Stimulated activated naive CD4-positive, alpha-beta T cell (primary cell): ENCODE results near the gene MCM3AP.

Experiments
- DNase-seq, 6 experiments: peaks; one replicate each; lab custom pipeline; 2025; lab: John Stamatoyannopoulos, UW

MCM3AP gene

DNA sequence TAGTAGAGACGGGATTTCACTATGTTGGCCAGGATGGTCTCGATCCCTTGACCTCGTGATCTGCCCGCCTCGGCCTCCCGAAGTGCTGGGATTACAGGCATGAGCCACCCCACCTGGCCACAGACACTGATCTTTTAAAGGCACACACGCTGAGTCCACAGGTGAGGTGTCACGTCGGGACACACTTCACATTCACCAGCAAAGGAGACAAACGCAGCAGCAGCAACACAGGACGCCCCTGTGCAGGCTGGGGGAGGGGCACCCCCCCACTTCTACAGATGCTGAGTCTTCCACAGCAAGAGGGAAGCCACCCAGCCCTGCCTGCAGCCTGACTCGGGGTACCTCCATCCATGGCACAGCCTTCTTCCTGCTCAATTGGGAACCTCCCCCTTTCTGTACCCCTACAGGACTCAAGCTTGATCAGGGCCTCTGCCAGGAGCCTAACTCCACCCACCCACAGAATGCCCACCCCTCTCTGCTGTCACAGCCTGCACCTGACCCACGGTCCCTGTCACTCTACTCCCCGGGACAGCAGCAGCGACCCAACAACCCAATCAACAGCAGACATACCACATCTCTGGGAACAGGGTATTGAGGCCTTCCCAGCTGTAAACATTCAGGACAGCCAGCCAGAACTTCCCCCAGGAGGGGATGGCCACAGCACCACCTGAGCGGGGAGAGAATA lies 66.4 kb downstream of the MCM3AP start:
- DNase-seq = no peak

DNA sequence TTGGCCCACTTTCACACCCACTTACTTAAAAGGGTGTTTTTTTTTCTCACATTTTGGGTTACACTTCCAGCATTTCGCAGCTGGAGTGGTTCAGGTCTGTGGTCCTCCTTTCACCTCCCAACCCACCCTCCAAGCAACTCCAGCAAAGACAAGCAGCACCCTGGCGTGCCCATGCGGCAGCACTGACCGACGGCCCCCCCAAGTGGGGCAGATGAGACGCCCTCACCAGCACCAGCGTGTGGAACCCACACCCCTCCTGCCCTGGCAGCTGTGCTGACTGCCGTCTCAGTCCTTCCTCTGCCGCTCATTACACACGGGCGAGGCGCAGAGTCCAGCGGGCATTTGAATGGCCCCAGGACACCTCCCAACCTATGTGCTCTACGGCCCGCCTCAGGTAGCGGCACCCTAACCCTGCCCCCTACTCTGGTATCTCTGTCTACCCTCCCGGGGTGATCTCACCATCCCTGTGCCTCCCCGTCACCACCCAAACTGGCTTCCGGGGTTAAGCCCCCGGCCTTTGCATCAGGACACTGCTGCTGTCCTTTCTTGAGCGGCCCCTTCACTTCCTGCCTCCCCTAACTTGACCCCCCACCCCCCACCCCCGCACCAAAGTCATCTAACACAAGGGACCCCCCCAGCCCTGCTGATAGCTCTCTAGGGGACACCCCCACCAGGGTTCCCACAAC lies 67.8 kb downstream of the MCM3AP start:
- no peak for DNase-seq

DNA sequence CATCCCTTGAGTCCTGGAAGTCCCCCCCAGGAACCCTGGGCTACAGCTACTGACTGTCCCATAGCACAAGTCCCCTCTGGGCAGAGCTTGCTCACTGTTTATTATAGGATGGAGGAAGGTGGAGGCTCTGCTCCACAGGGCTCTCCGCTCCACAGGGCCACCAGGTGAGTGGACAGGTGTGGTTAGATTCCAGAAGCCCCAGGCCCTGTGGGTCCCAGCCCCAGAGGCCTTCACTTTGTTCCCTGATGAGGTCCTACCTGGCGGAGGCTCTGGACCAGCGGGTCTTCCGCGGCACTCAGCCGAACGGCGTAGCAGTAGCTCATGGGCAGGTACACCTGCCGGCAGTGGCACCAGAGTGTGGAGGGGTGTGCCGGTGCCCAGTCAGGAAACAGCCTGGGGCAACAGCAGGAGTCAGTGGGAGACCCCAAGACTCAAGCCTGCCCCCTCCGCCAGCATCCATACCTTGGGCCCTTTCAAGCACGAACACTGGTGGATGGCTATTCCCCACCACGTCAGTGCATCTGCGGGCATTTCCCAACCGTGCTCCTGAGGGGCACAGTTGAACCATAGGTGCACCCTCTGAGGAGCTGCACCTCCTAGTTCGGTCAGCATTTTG lies 69.2 kb downstream of the MCM3AP start:
- DNase-seq = no peak

DNA sequence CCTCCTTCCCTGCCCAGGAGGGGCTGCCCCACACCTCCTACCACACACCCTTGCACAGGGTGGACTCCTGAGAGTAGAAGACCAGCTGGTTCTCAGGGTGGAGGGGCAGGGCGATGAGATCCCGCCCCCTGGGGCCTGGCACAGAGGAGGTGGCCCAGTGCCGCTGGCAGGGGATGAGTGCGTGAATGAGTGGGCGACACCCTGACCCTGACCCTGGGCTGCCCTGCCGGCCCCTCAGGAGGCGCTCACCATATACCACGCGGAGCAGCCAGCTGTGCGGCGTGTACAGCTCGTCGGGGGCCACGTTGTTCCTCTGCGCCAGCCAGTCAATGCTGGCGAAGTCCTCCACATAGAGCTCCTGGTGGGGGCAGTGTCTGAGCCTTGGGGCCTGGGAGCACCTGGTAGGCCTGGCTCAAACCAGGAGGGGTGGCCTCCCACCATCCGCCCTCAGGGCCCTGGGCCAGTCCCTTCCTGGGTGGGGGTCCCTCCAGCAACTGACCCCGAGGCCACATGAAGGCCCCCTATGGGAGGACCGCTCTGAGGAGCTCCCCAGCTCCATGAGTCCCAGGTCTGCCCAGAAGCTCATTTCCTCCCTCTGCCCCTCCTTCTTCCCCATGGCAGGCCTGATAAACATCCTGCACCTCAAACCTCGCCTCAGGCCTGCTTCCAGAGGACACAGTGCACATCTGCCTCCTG lies 69.8 kb downstream of the MCM3AP start:
- no peak for DNase-seq

DNA sequence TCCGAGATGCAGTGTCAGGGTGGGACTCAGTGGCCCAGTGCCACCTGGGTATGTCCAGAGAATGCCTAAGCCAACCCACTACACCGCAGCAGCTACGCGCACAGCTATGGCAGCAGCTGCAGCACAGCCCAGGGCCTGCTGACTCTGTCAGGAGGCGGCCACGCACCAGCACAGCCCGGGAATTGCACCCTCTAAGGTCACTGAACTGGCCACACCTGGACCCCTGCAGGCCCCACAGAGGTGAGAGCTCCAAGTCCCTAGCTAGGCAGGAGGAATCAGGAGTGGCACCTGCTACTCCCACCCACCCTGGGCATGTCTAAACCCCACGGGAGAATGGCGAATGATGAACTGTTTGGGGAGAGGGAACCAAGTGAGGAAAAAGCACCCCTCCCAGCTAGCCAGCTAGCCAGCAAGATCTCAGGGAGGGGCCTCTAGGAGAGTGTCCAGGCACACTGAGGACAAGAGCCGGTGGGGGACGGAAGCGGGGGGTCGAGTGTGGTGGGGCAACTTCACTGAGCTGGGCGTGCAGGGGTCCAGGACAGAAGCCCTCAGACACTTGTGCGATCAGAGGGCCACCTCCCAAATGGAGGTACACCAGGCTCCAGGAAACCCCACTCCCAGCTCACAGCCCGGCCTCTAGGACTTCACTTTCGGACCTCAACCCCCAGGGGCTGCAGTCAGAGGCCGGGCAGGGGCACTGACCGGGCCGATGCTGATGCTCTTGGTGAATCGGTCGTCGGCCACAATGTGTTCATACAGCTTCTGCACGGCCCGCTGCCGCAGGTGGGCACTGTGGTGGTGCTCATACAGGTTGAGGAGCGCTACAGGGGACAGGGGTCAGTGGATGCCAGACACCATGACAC lies 70.7 kb downstream of the MCM3AP start:
- DNase-seq = no peak

DNA sequence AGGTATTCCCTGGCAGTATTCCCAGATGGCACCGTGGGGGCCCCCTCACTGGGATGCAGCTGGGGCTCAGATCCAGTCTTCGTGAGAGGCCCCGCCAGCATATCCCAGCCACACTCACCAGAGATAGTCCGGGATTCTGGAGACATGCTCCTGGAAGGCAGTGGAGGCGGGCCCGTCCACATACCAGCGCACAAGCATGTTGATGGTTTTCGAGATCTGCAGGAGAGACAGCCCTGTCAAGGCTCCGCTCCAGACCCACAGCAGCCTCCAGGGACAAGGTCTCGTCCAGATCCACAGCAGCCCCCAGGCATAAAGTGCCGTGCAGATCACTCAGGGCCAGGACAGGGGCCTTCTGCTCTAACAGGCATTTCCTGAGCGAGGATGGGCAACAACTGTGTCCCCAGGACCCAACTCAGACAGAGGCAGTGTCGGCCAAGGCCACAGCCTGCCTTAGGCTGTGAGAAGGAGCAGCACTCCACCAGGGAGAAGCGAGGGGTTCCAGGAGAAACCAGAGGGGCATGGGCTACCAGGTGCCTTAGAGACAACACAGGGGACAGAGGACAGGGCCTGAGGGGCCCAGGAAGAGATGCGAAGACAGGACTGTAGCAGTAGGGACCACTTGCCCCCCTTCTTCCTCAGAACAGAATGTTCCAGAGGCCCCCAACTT lies 71.7 kb downstream of the MCM3AP start:
- no peak for DNase-seq

DNA sequence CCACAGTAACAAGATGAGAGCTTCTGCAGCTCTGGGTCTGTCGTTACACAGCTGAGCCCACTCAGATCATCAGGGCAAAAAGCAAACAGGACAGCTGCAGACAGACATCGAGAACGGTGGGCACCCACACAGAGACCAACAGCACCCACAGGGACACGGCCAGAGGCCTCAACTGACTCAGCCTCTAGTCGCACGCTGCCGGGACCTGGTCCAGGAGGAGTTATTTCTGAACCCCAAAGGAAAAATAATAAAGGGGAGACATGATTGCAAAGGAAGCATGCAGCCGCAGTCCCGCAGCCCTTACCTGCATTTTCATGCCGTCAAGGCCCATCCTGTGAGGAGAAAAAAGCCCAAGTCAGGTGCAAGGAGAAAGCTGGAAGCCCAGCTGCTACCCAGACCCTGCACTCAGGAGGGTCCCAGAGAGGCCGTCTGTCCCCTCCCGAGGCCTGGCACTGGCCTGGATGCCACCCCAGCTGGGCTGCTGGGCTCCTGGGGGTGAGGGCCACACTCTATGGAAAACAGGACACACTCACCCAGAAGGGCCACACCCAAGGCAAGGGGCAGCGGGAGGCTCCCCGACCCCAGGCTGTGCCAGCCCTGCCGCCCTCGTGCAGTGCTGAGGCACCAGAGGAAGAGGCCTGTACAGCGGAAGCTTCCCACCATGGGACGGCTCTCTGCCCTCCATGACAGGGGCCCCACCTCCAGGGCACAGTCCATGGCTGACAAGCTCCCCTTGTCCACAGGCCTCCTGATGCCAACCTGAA lies 72.5 kb downstream of the MCM3AP start:
- DNase-seq = no peak

DNA sequence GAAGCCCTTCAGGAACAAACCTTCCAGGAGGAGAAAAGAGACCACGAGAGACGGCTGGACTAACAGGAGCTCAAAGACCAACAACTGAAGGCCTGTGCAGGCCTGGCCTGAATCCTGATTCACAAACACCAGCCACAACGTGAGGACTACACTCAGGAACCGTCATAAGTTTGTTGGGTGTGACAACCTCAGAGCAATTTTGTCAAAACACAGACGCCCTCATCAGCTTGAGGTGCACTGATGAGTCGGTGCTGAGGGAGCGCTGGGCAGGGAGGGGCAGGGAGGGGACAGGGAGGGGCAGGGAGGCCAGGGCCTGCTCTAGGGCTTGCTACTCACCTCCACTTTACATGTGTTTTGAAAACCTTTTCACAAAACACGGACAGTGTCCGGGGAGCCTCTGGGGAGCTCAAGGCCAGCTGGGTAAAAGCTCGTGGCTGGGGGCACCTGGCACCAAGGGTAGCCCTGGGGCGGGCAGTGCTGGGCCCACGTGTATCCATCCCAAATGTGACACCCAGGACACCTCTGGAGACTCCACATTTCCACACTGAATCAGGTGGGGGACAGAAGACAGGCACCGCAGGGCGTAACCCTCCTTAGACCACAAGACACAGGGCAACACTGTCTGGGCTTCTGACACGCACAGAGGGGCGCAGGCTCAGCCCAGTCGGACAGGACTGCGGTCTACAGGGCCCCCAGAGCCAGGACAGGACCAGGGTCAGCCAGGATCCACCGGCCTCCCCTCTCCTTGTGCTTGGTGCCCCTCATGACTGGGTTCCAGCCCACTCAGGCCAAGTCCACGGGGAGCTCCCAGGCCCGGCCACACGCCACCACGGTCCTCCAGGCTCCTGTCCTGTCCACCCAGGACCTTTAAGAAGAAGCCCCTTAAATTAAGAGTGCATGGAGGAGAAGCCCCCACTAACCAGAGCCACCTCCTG lies 73.4 kb downstream of the MCM3AP start:
- DNase-seq = no peak

DNA sequence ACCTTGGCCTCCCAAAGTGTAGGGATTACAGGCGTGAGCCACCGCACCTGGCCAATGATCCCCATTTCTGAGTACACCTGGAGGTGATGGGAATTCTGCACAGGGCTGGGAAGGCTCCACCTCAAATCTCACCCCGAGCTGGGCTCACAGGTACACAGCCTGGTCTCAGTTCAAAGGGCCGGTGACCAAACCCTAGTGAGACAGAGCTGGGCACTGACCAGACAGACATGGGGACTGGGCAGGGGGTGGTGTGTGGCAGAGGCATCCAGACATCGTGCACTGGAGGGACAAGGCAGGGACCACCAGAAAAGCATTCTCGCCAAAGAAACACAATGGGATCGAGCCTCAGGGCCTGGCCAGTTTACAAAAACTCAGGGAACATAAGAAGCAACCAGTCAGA lies 74.0 kb downstream of the MCM3AP start:
- no peak for DNase-seq

DNA sequence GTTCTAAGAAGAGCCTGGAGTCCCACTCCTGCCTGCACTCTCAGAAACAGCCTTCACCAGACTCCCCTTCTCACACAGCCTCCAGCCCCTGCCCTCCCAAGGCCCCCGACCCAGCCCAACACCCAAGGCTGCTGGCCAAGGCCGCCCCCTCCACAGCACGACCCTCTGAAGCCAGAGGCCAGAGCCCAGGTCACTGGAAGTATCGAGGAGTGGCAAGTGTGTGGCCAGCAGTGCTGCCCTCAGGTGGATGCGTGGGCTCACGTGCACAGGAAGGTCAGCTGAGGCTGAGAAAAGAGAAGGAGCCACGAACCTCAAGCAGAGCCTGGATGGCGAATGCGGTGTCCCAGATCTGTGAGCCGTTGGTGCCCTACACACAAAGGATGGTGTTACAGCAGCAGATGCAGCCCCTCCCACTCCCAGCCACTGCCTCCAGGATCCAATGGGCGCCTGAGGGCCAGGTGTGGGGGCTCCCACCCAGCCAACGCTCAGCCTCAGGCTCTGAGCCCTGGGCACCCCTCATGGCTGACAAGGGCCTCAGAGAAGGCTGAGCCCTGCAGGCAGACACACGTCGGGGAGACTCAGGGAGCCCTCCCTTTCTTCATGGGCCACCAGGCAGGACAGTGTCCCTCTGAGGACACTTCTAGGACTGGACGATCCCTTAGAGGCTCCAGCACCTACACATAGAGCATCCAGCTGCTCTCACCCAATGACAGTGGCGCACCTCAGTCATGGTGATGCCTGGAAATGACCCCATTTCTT lies 74.9 kb downstream of the MCM3AP start:
- DNase-seq = no peak

DNA sequence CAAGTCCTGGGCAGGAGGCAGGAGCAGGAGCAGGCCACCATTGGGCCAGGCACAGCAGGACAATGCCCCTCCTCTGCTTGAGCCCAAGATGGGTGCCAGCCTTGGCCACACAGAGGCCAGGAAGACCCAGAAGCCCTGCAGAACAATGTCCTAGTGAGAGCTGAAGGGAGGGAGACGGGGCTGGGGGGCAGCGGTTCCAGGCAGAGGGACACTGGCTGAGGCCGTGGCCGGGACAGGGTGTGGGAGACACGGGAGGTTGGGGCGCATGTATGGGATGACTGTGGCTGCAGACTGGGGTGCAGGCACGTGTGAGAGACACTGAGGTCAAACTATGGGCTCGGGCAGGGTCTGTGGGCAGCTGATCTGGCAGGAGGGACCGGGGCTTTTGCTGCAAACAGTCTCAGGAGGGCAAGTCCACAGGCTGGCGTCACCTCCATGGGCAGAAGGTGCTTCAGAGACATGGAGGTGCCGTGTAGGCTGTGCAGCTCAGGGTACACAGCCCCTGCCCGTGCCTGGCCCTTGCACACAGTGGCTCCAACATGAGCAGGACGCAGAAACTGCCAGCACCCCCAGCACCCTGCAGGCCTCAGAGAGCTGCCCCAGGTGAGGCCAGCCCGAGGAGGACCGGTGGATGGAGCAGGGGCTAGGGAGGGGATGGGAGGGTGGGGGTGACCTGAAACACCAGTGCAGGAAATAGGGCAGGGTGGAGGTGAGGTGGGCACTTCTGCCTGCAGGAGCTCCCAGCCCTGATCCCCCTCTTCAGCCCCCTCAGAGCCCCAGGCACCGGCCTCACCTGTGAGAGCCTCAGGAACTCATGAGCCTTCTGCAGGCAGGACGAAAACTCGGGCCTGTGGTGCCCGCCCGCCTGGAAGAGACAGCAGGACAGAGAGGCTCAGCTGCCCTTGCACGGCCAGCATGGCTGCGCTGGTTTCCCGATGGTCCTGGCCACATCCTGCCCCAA lies 76.4 kb downstream of the MCM3AP start:
- DNase-seq = no peak

DNA sequence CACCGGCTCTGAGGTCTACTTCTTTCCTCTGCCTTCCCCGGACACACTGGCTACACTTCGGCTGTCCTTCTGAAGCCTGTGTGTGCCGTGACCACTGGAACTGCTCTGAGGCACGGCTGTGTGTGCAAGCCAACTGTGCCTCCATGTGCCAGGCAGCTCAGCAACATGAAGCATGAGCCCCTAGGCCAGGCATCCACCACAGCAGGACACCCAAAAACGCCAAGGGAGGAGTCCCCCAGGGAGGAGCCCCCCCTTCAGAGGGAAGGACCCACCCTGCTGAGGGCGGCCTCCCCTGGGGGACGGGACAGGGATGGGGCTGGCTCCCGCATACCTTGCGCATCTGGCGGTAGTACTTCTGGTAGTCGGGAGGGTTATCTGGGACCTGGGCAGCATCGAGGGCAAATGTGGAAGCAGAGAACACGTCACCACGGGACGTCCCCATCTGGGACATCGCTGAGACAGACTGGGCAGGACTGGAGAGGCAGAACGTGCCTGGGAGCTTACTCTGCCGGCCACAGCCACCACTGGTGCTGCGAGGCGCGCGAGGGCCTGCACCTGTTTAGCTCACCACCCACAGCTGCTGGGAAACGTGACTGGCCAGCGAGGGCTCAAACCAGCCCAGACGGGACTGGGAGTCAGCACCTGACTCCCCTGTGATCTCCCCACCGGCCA lies 77.4 kb downstream of the MCM3AP start:
- DNase-seq = no peak

DNA sequence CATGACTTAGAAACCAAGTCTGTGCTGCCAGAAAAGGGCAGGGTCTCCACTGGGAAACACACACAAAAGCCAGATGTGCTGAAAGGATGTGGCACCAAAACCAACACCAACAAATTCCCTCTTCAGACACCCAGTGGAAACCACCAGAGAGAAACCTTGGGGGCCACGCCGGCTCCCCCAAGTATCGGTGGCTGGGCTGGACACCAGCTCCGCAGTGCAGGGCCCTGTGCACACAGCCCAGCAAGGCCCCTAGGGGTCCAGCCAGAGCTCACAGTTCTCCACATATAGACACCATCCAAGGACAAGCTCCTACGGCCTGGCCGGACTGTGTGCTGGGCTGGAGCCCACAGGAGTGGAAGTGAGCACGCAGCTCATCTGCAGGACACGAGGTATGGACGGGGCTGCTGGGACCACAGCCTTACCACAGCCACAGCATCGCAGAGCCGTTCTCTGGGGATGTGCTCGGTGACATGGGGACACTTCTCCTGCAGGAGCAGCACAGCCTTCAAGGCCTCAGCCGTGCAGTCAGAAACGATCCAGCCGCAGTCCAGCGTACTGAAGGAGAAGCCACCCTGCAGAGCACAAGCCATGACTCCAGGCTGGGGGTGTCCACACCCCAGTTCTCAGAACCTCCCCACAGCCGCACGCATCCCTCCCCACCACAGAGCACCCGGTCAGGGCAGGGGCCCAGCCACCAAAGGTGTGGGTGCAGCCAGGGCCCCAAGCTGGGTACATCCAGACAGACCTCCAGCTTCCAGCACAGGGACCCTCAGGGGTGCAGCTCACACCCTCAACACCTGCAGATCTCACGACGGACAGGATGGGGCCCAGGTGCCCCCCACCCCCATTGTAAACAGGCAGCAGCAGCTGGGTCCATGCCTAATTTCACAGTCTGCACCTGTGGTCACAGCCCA lies 78.1 kb downstream of the MCM3AP start:
- DNase-seq = no peak

DNA sequence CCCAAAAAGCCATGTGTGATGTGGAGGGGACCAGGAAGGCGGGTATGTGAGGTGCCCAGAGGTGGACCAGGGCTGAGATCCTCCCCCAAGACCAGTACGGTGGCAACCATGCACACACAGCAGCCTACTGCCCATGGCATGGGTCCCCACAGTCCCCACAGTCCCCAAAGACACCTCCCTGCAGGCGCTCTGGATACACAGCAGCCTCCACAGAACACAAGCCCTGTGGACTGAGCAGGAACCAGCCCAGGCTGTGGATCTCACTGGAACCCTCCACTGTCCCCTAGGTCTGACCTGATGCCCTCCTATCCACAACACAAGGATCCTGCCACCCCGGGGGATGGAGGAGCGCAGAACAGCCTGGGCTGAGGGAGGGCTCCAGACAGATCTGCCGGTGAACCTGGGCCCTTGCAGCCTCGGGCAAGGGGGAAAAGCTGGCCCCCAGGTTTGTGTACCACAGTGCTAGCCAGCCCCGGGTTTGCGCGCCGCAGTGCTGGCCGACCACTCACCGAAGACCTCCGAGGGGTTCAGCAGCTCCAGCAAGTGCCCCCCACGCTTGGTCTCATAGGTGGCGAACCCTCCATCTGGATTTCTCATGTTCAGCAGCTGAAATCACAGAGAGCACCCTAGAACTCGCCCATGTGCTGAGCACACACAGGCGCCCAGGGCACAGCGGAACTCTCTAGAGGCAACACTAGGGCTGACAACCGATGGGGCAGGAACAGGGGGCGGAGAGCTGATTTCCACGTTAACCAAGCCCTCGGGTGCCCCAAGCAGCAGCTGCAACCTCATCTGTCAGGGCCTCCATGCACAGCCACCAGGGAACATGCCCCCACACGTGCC lies 79.0 kb downstream of the MCM3AP start:
- no peak for DNase-seq

DNA sequence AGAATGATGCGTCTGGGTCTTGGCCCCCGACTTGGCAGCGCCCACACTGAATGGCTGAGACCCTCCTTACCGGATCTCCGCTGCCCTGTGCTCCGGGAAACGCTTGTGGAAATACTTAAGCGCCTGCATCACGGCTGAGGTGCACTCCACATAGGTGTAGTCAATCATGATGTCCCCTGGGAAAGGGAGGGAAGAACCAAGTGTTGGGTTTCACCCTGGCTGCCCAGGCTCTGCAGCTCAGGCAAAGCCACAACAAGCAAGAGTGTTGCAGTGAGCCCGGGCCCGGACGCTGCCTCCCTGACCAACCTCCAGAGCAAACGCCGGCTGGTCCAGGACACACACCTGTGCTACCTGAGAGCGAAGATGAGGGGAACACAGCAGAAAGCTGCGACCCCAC lies 79.6 kb downstream of the MCM3AP start:
- DNase-seq = no peak
